Liver (tissue), 9 donors: ENCODE results near the gene EML4. TPM values are rescaled to one million over a fixed set of nuclear protein-coding genes. Genes with fewer than 3 reads are reported as not detected.

Experiments used
- DNase-seq: peaks from one replicate; pipeline ENCODE4 v3.0.0-alpha.2; 2017; ENCODE audit warnings: low spot score
- H3K27ac ChIP-seq, 2 donors: one replicate each; pipeline ENCODE4 v1.7.0; 2013; ENCODE audit warnings: inconsistent platforms in 2 of 2, low read length in 2 of 2, control low read depth in 1 of 2, low read depth in 1 of 2, mild to moderate bottlenecking in 1 of 2
- H3K27me3 ChIP-seq, 4 donors: one replicate each; pipeline versions ENCODE4 v1.6.1 to v1.7.0; 2013; ENCODE audit warnings: low read length in 3 of 4, inconsistent platforms in 1 of 4, mild to moderate bottlenecking in 1 of 4, moderate library complexity in 1 of 4; ENCODE audit not compliant: control insufficient read depth in 4 of 4, insufficient read depth in 4 of 4
- H3K36me3 ChIP-seq, 4 donors: one replicate each; pipeline versions ENCODE4 v1.6.1 to v1.7.0; 2013; ENCODE audit warnings: low read length in 3 of 4, mild to moderate bottlenecking in 3 of 4, low read depth in 1 of 4, moderate library complexity in 1 of 4; ENCODE audit not compliant: control insufficient read depth in 4 of 4, insufficient read depth in 3 of 4
- H3K4me1 ChIP-seq, 4 donors: one replicate each; pipeline versions ENCODE4 v1.6.1 to v1.7.0; 2013; ENCODE audit warnings: low read length in 3 of 4, mild to moderate bottlenecking in 3 of 4, moderate library complexity in 1 of 4; ENCODE audit not compliant: control insufficient read depth in 4 of 4, insufficient read depth in 4 of 4
- H3K4me3 ChIP-seq, 3 donors: one replicate each; pipeline versions ENCODE4 v1.6.1 to v1.7.0; 2013; ENCODE audit warnings: low read length in 3 of 3, control low read depth in 1 of 3, low read depth in 1 of 3, mild to moderate bottlenecking in 1 of 3
- H3K9ac ChIP-seq, 2 donors: one replicate each; pipeline ENCODE4 v1.7.0; 2013; ENCODE audit warnings: low read length in 2 of 2, mild to moderate bottlenecking in 2 of 2, moderate library complexity in 2 of 2, control low read depth in 1 of 2, low read depth in 1 of 2
- H3K9me3 ChIP-seq, 4 donors: one replicate each; pipeline versions ENCODE4 v1.6.1 to v1.7.0; 2013; ENCODE audit warnings: low read length in 3 of 4; ENCODE audit not compliant: control insufficient read depth in 4 of 4
- EGR1 ChIP-seq, 2 donors: IDR thresholded peaks; 2 replicates each; pipeline ENCODE4 v1.6.1; 2016 to 2018; ENCODE audit warnings: antibody characterized with exemption in 2 of 2, low read depth in 2 of 2
- FOXA1 ChIP-seq: IDR thresholded peaks from 2 replicates; pipeline ENCODE4 v1.6.1; 2016; ENCODE audit warnings: antibody characterized with exemption
- FOXA2 ChIP-seq: IDR thresholded peaks from 2 replicates; pipeline ENCODE4 v1.6.1; 2016; ENCODE audit warnings: antibody characterized with exemption
- GABPA ChIP-seq, 2 donors: IDR thresholded peaks in 1 of 2; conservative IDR thresholded peaks in 1 of 2; 2 replicates each; pipeline ENCODE4 v1.6.1; 2016; ENCODE audit warnings: antibody characterized with exemption in 2 of 2, mild to moderate bottlenecking in 1 of 2, moderate library complexity in 1 of 2
- HNF4A ChIP-seq, 2 donors: conservative IDR thresholded peaks; 2 replicates each; pipeline ENCODE4 v1.6.1; 2016; ENCODE audit warnings: antibody characterized with exemption in 2 of 2, mild to moderate bottlenecking in 2 of 2
- MAX ChIP-seq: IDR thresholded peaks from 2 replicates; pipeline ENCODE4 v1.6.1; 2016; ENCODE audit warnings: antibody characterized with exemption
- NR2F2 ChIP-seq: IDR thresholded peaks from 2 replicates; pipeline ENCODE4 v1.6.1; 2016; ENCODE audit warnings: antibody characterized with exemption
- RAD21 ChIP-seq, 2 donors: IDR thresholded peaks; 2 replicates each; pipeline ENCODE4 v1.6.1; 2016; ENCODE audit warnings: antibody characterized with exemption in 2 of 2, mild to moderate bottlenecking in 2 of 2
- RXRA ChIP-seq, 2 donors: IDR thresholded peaks; 2 replicates each; pipeline ENCODE4 v1.6.1; 2017 to 2018; ENCODE audit warnings: antibody characterized with exemption in 2 of 2, mild to moderate bottlenecking in 1 of 2
- SP1 ChIP-seq: IDR thresholded peaks from 2 replicates; pipeline ENCODE4 v1.6.1; 2018; ENCODE audit warnings: antibody characterized with exemption, mild to moderate bottlenecking
- TAF1 ChIP-seq: conservative IDR thresholded peaks from 2 replicates; pipeline ENCODE4 v1.6.1; 2016; ENCODE audit warnings: antibody characterized with exemption, mild to moderate bottlenecking
- YY1 ChIP-seq: IDR thresholded peaks from 2 replicates; pipeline ENCODE4 v1.6.1; 2016; ENCODE audit warnings: antibody characterized with exemption, mild to moderate bottlenecking
- ZBTB33 ChIP-seq: IDR thresholded peaks from 2 replicates; pipeline ENCODE4 v1.6.1; 2016; ENCODE audit warnings: antibody characterized with exemption
- WGBS: extraction: QIAGEN DNeasy Blood & Tissue Kit; methylation state at CpG from one replicate; pipeline ENCODE4 v1.1.7; 2013; 5-methylcytosine and 5-hydroxymethylcytosine counted together
- polyA plus RNA-seq, 2 donors: library from polyadenylated mRNA; stranded (reverse) in 1 of 2; unstranded in 1 of 2; fragments of 200-250 nt in 1 of 2; fragments of >200 nt in 1 of 2; fragmentation: Nextera tagmentation in 1 of 2; extraction: Ambion mirVana in 1 of 2; gene quantifications; one replicate each; pipeline versions ENCODE4 v1.2.1 to v1.2.3, GENCODE V29; 2013 to 2015
- total RNA-seq, 2 donors: library from RNA; depleted of rRNA; stranded (reverse); fragments of >200 nt; gene quantifications; one replicate each; pipeline ENCODE4 v1.2.3, GENCODE V29; 2014
- donor health status: healthy.
- donor health status: healthy.
- donor health status: healthy.
- donor health status: healthy.
- donor health status: healthy.

Gene EML4
- total and polyA plus RNA-seq, 4 donors, result 12.8 to 49.6 (median 34.8) TPM

- H3K9ac ChIP-seq, result no peak overlapping the region
- no peaks in the 10 kb centered on the region for H3K9me3 ChIP-seq
- H3K27me3 ChIP-seq, result no peaks in the 10 kb centered on the region
- no peak for DNase-seq
- no peaks in the 10 kb centered on the region for H3K36me3 ChIP-seq
- no peak overlapping the region for H3K4me3 ChIP-seq
- H3K27ac ChIP-seq, result peak overlapping the region; percentile 77 to 80
- H3K4me1 ChIP-seq, result peaks cover 18 to 65% (median 45%) of the 10 kb centered on the region in 4 donors
- WGBS, result 48% methylated on average over 3 of the region's 3 CpGs
- no peak for TF ChIP-seq SP1
- TF ChIP-seq TAF1, result no peak
- no peak for TF ChIP-seq ZBTB33
- no peak for TF ChIP-seq FOXA2
- no peak for TF ChIP-seq GABPA (IDR thresholded peaks at IDR 0.05 in 1 of 2, conservative IDR thresholded peaks at IDR 0.05 in 1 of 2)
- no peak for TF ChIP-seq EGR1 (IDR thresholded peaks at IDR 0.05; ENCODE audit: low read depth in 2 of 2)
- no peak for TF ChIP-seq NR2F2
- no peak for TF ChIP-seq MAX
Observed at GRCh38 chr2:42192652-42193566, 23.8 kb downstream of the EML4 start.

- Histone ChIP-seq H3K4me1 (peaks cover 16 to 63% (median 44%) of the 10 kb centered on the region in 4 donors), H3K36me3 (no peaks in the 10 kb centered on the region), H3K9me3 (no peaks in the 10 kb centered on the region), H3K4me3 (no peak overlapping the region), H3K27ac (peak overlapping the region; percentile 77 to 80), H3K27me3 (no peaks in the 10 kb centered on the region), H3K9ac (no peak overlapping the region)
- DNase-seq, result no peak
- TF ChIP-seq HNF4A (conservative IDR thresholded peaks at IDR 0.05) (peak in 1 of 2 donors; percentile 27), RAD21 (IDR thresholded peaks at IDR 0.05) (no peak), RXRA (IDR thresholded peaks at IDR 0.05) (peak; percentile 19 to 51), FOXA2 (no peak), YY1 (no peak)
Observed at GRCh38 chr2:42193722-42194187, 24.6 kb downstream of the EML4 start.

GRCh38 chr2:42194428-42194827 lies 25.3 kb downstream of the EML4 start:
- H3K9ac ChIP-seq, result no peak overlapping the region
- H3K27ac ChIP-seq, result peak overlapping the region; percentile 76 to 81
- 94% methylated on average over 4 of the region's 4 CpGs for WGBS
- H3K27me3 ChIP-seq, result no peaks in the 10 kb centered on the region
- no peak for DNase-seq
- TF ChIP-seq FOXA1, result no peak
- no peak overlapping the region for H3K4me3 ChIP-seq
- no peaks in the 10 kb centered on the region for H3K9me3 ChIP-seq
- peaks cover 16 to 61% (median 47%) of the 10 kb centered on the region in 4 donors for H3K4me1 ChIP-seq
- no peaks in the 10 kb centered on the region for H3K36me3 ChIP-seq
